HEK293 (cell line): ENCODE measurements around the gene CRTAP.

ENCODE experiments used
- CTCF ChIA-PET: fragments of 350-600 bp; formaldehyde crosslinking; extraction: SDS; loops from one replicate; lab custom pipeline; 2021; ENCODE audit warnings: antibody characterized with exemption; lab: Yijun Ruan, JAX
- POLR2A ChIA-PET: fragments of 300-600 bp; formaldehyde crosslinking; extraction: SDS; loops from one replicate; lab custom pipeline; 2020; ENCODE audit warnings: antibody characterized with exemption, inconsistent platforms; lab: Yijun Ruan, JAX
- H3K27ac ChIP-seq: fragments of 200-500 bp; sonication (Bioruptor generic); 2 replicates; pipeline ENCODE4 v1.5.1; 2014; ENCODE audit warnings: low read depth, low read length, control low read depth, inconsistent platforms; ENCODE audit errors: extremely low read depth
- H3K36me3 ChIP-seq, 2 experiments: fragments of 200-500 bp in 1 of 2; sonication (Bioruptor generic) in 1 of 2; 1 replicate in 1 of 2; 2 replicates in 1 of 2; pipeline ENCODE4 v1.5.1; 2014 to 2017; ENCODE audit warnings: inconsistent platforms in 2 of 2, low read length in 2 of 2; ENCODE audit not compliant: control insufficient read depth in 2 of 2, insufficient read depth in 1 of 2
- H3K4me1 ChIP-seq: fragments of 200-500 bp; sonication (Bioruptor generic); 2 replicates; pipeline ENCODE4 v1.5.1; 2014; ENCODE audit warnings: mild to moderate bottlenecking, low read length, inconsistent platforms; ENCODE audit not compliant: control insufficient read depth, insufficient read depth
- H3K4me3 ChIP-seq: 2 replicates; pipeline ENCODE4 v1.5.1; 2011; ENCODE audit warnings: low read depth, mild to moderate bottlenecking, control low read depth, low read length, moderate library complexity
- H3K9me3 ChIP-seq: fragments of 200-500 bp; sonication (Bioruptor generic); 2 replicates; pipeline ENCODE4 v1.5.1; 2014; ENCODE audit warnings: low read depth, low read length, inconsistent platforms; ENCODE audit not compliant: control insufficient read depth, insufficient read depth
- GLI2 ChIP-seq: fragments of 450-650 bp; formaldehyde crosslinking; IDR thresholded peaks from 2 replicates; pipeline ENCODE4; 2017; ENCODE audit warnings: missing biosample characterization, missing genetic modification characterization, low read depth, borderline replicate concordance
- GLI4 ChIP-seq: fragments of 450-650 bp; formaldehyde crosslinking; IDR thresholded peaks from 2 replicates; pipeline ENCODE4 v1.5.1; 2016; ENCODE audit warnings: missing biosample characterization, missing genetic modification characterization
- MZF1 ChIP-seq: fragments of 450-650 bp; formaldehyde crosslinking; IDR thresholded peaks from 2 replicates; pipeline ENCODE4 v1.5.1; 2017; ENCODE audit warnings: missing biosample characterization, missing genetic modification characterization, borderline replicate concordance
- OVOL3 ChIP-seq: fragments of 450-650 bp; formaldehyde crosslinking; IDR thresholded peaks from 2 replicates; pipeline ENCODE4 v1.5.1; 2016; ENCODE audit warnings: missing biosample characterization, missing genetic modification characterization
- ZBTB48 ChIP-seq: fragments of 450-650 bp; formaldehyde crosslinking; IDR thresholded peaks from 2 replicates; pipeline ENCODE4 v1.5.1; 2016; ENCODE audit warnings: missing biosample characterization, missing genetic modification characterization
- ZNF148 ChIP-seq: fragments of 450-650 bp; formaldehyde crosslinking; IDR thresholded peaks from 2 replicates; pipeline ENCODE4 v1.5.0; 2017; ENCODE audit warnings: missing biosample characterization, missing genetic modification characterization, borderline replicate concordance
- ZNF18 ChIP-seq: fragments of 450-650 bp; formaldehyde crosslinking; IDR thresholded peaks from 2 replicates; pipeline ENCODE4 v1.5.1; 2016; ENCODE audit warnings: missing biosample characterization, missing genetic modification characterization
- ZNF248 ChIP-seq: fragments of 450-650 bp; formaldehyde crosslinking; IDR thresholded peaks from 2 replicates; pipeline ENCODE4 v1.5.1; 2017; ENCODE audit warnings: missing biosample characterization, missing genetic modification characterization
- ZNF350 ChIP-seq: fragments of 450-650 bp; formaldehyde crosslinking; IDR thresholded peaks from 2 replicates; pipeline ENCODE4 v1.5.0; 2017; ENCODE audit warnings: missing biosample characterization, mild to moderate bottlenecking, missing genetic modification characterization
- ZNF404 ChIP-seq: fragments of 450-650 bp; formaldehyde crosslinking; IDR thresholded peaks from 2 replicates; pipeline ENCODE4 v1.5.1; 2017; ENCODE audit warnings: missing biosample characterization, missing genetic modification characterization
- ZNF416 ChIP-seq: fragments of 450-650 bp; formaldehyde crosslinking; IDR thresholded peaks from 2 replicates; pipeline ENCODE4 v1.5.1; 2016; ENCODE audit warnings: missing biosample characterization, missing genetic modification characterization
- ZNF530 ChIP-seq: fragments of 450-650 bp; formaldehyde crosslinking; IDR thresholded peaks from 2 replicates; pipeline ENCODE4 v1.5.1; 2016; ENCODE audit warnings: low read depth, missing biosample characterization, missing genetic modification characterization
- ZNF548 ChIP-seq: fragments of 450-650 bp; formaldehyde crosslinking; IDR thresholded peaks from 2 replicates; pipeline ENCODE4 v1.5.1; 2016; ENCODE audit warnings: missing biosample characterization, missing genetic modification characterization
- ZNF560 ChIP-seq: fragments of 450-650 bp; formaldehyde crosslinking; IDR thresholded peaks from 2 replicates; pipeline ENCODE4 v1.5.1; 2017; ENCODE audit warnings: missing biosample characterization, missing genetic modification characterization, borderline replicate concordance
- ZNF585B ChIP-seq: fragments of 450-650 bp; formaldehyde crosslinking; IDR thresholded peaks from 2 replicates; pipeline ENCODE4 v1.5.1; 2016; ENCODE audit warnings: missing biosample characterization, missing genetic modification characterization
- ZNF600 ChIP-seq: fragments of 450-650 bp; formaldehyde crosslinking; IDR thresholded peaks from 2 replicates; pipeline ENCODE4 v1.5.1; 2016; ENCODE audit warnings: missing biosample characterization, missing genetic modification characterization
- ZNF621 ChIP-seq: fragments of 450-650 bp; formaldehyde crosslinking; IDR thresholded peaks from 2 replicates; pipeline ENCODE4 v1.5.1; 2017; ENCODE audit warnings: missing biosample characterization, missing genetic modification characterization
- ZNF660 ChIP-seq: fragments of 450-650 bp; IDR thresholded peaks from 2 replicates; pipeline ENCODE4 v1.5.1; 2018; ENCODE audit warnings: missing biosample characterization, mild to moderate bottlenecking, missing genetic modification characterization
- ZNF707 ChIP-seq: fragments of 450-650 bp; formaldehyde crosslinking; IDR thresholded peaks from 2 replicates; pipeline ENCODE4 v1.5.1; 2016; ENCODE audit warnings: missing biosample characterization, missing genetic modification characterization
- TF ChIP-seq, protein P1 (sequence below): fragments of 450-650 bp; formaldehyde crosslinking; IDR thresholded peaks from 2 replicates; pipeline ENCODE4 v1.5.1; 2017; ENCODE audit warnings: missing biosample characterization, mild to moderate bottlenecking, missing genetic modification characterization, moderate library complexity
- TF ChIP-seq, protein P2 (sequence below): fragments of 450-650 bp; formaldehyde crosslinking; IDR thresholded peaks from 2 replicates; pipeline ENCODE4 v1.5.1; 2016; ENCODE audit warnings: missing biosample characterization, missing genetic modification characterization

The CRTAP gene

DNA sequence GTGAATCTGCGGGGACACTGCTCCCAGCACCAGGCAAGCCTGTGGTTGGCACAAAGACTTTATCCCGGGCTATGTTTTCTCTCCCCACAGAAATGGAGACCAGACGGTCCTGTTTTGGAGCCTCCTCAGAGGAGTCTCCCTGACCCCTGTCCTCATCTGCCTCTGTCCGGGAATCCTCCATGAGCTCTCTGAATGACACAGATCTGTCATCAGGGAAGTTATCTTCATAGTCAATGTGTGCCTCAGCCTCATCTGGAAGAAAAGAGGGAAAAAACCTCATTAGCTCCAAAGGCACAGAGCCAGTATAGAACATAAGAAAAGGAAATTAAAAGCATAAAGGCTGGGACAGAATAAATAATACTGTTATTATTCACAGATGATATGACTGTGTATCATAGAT lies 40.0 kb downstream of the CRTAP start:
- ChIA-PET CTCF (interaction anchor here (0.7 kb wide), 1 partner anchor 623 kb away, joined by 5 read pairs; no protein-coding TSS in a partner anchor), POLR2A (no interaction called here)
- TF ChIP-seq ZNF560 (tag by site-specific recombination), result no peak
- no peak for TF ChIP-seq ZBTB48
- no peak for TF ChIP-seq ZNF248 (tag by site-specific recombination)
- Histone ChIP-seq H3K27ac (no peak overlapping the region), H3K4me3 (no peak overlapping the region), H3K36me3 (peaks cover 0 to 14% of the 10 kb centered on the region in 2 experiments; a peak in 1 of 3 replicates), H3K4me1 (no peaks in the 10 kb centered on the region), H3K9me3 (no peaks in the 10 kb centered on the region)

DNA sequence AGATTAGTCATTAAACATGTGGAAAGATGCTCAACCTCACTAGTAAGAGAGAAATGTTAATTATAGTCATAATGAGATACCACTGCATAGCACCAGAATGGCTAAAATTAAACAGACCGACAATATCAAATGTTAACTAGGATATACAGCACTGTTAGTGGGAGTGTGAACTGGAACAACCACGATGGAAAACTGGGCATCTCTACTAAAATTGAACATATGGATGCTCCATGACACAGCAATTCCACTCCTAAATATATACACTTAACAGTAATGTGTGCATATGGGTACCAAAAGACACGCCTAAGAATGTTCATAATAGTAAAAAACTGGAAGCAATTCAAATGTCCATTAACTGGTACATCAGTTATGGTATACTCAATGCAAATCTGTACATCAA lies 41.5 kb downstream of the CRTAP start:
- Histone ChIP-seq H3K36me3 (peaks cover 0 to 14% of the 10 kb centered on the region in 2 experiments; a peak in 1 of 3 replicates), H3K27ac (no peak overlapping the region), H3K4me1 (no peaks in the 10 kb centered on the region), H3K4me3 (no peak overlapping the region), H3K9me3 (no peaks in the 10 kb centered on the region)
- POLR2A ChIA-PET, result no interaction called here
- TF ChIP-seq ZNF148 (tag by site-specific recombination) (no peak), ZNF416 (no peak), GLI2 (tag by site-specific recombination) (no peak), GLI4 (no peak), ZNF600 (tag by site-specific recombination) (no peak), ZNF660 (no peak), ZNF18 (tag by site-specific recombination) (no peak)
- TF ChIP-seq, protein P1, sequence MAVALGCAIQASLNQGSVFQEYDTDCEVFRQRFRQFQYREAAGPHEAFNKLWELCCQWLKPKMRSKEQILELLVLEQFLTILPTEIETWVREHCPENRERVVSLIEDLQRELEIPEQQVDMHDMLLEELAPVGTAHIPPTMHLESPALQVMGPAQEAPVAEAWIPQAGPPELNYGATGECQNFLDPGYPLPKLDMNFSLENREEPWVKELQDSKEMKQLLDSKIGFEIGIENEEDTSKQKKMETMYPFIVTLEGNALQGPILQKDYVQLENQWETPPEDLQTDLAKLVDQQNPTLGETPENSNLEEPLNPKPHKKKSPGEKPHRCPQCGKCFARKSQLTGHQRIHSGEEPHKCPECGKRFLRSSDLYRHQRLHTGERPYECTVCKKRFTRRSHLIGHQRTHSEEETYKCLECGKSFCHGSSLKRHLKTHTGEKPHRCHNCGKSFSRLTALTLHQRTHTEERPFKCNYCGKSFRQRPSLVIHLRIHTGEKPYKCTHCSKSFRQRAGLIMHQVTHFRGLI (tag by site-specific recombination), result no peak
- TF ChIP-seq, protein P2, sequence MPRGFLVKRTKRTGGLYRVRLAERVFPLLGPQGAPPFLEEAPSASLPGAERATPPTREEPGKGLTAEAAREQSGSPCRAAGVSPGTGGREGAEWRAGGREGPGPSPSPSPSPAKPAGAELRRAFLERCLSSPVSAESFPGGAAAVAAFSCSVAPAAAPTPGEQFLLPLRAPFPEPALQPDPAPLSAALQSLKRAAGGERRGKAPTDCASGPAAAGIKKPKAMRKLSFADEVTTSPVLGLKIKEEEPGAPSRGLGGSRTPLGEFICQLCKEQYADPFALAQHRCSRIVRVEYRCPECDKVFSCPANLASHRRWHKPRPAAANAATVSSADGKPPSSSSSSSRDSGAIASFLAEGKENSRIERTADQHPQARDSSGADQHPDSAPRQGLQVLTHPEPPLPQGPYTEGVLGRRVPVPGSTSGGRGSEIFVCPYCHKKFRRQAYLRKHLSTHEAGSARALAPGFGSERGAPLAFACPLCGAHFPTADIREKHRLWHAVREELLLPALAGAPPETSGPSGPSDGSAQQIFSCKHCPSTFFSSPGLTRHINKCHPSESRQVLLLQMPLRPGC, result no peak
- CTCF ChIA-PET, result no interaction called here

- CTCF ChIA-PET, result interaction anchor here (0.6 to 0.9 kb wide), 2 partner anchors 20 to 278 kb away, joined by 3 to 4 read pairs; no protein-coding TSS in a partner anchor
- Histone ChIP-seq H3K9me3 (no peaks in the 10 kb centered on the region), H3K4me3 (no peak overlapping the region), H3K4me1 (no peaks in the 10 kb centered on the region), H3K36me3 (no peaks in the 10 kb centered on the region), H3K27ac (no peak overlapping the region)
- POLR2A ChIA-PET, result no interaction called here
- TF ChIP-seq ZNF530 (tag by site-specific recombination) (no peak), ZNF621 (tag by site-specific recombination) (no peak), ZNF350 (tag by site-specific recombination) (no peak), ZNF707 (tag by site-specific recombination) (no peak), ZNF404 (tag by site-specific recombination) (no peak), ZNF148 (tag by site-specific recombination) (no peak), ZNF548 (tag by site-specific recombination) (no peak), OVOL3 (tag by site-specific recombination) (no peak), ZNF585B (tag by site-specific recombination) (no peak), MZF1 (tag by site-specific recombination) (no peak)
Observed at GRCh38 chr3:33159234-33159633, 45.4 kb downstream of the CRTAP start.
